Measurements from ENCODE around the gene EHBP1.
A peak's percentile ranks its signal among the peaks of the same experiment; 100 is the strongest.
"Not testable (repeated sequence)": the region's sequence is repeated elsewhere in the genome, so short reads cannot be mapped to it uniquely, and the experiment has no call there.

The EHBP1 gene

DNA sequence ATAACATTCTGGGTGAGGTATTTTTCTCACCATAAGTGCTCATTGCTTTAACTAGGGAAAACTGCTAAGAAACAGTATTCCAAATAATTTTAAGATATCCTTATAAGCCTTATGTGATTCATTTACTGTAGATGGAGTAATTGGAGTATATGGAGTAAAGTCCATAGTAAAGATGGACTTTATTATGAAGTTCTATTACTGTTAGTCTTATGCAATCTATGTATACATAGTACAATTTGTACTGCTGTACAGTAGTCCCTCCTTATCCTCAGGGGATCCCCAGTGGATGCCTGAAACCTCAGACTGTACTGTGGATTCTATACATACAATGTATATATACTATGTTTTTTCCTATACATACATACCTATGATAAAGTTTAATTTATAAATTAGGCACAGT lies 304.0 kb downstream of the EHBP1 start:
- peak in 1 of 2 donors; percentile 28 for DNase-seq (ENCODE audit: low read depth in 2 of 2)
- H3K4me3 ChIP-seq (replicated peaks in 1 of 2; ENCODE audit: low read depth in 2 of 2, low read length in 2 of 2): no peak overlapping the region

GRCh38 chr2:63012541-63012940 lies 307.0 kb downstream of the EHBP1 start:
- no peak for TF ChIP-seq CTCF (IDR thresholded peaks at IDR 0.05; ENCODE audit: low read depth, low read length)
- no peak overlapping the region for H3K4me3 ChIP-seq (replicated peaks in 1 of 2; ENCODE audit: low read depth in 2 of 2, low read length in 2 of 2)
- peak in 1 of 2 donors; percentile 7 for DNase-seq (ENCODE audit: low read depth in 2 of 2)

More for the DNA sequence above, 304.0 kb downstream of the EHBP1 start:
- no peak for TF ChIP-seq CTCF (IDR thresholded peaks at IDR 0.05; ENCODE audit: low read depth, low read length)

GRCh38 chr2:63013438-63013837 lies 307.9 kb downstream of the EHBP1 start:
- no peak for TF ChIP-seq CTCF (IDR thresholded peaks at IDR 0.05; ENCODE audit: low read depth, low read length)
- H3K4me3 ChIP-seq (replicated peaks in 1 of 2; ENCODE audit: low read depth in 2 of 2, low read length in 2 of 2): no peak overlapping the region
- DNase-seq (ENCODE audit: low read depth in 2 of 2): no peak

DNA sequence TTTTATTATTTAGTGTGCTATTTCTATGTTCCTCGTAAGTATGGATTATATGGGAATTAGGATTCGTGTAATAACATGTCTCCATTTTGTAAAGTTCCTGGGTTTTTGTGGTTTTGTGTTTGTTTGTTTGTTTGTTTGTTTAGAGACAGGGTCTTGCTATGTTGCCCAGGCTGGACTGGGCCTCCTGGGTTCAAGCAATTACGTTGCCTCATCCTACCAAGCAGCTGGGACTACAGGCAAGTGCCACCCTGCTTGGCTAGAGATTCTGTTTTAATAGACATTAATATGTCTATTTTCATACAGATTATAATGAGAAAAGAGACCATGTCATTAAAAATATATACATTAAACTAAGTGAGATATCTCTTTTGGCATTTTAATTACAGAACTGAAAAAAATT lies 309.9 kb downstream of the EHBP1 start:
- no peak overlapping the region for H3K4me3 ChIP-seq (replicated peaks in 1 of 2; ENCODE audit: low read depth in 2 of 2, low read length in 2 of 2)
- DNase-seq (ENCODE audit: low read depth in 2 of 2): no peak
- no peak for TF ChIP-seq CTCF (IDR thresholded peaks at IDR 0.05; ENCODE audit: low read depth, low read length)

DNA sequence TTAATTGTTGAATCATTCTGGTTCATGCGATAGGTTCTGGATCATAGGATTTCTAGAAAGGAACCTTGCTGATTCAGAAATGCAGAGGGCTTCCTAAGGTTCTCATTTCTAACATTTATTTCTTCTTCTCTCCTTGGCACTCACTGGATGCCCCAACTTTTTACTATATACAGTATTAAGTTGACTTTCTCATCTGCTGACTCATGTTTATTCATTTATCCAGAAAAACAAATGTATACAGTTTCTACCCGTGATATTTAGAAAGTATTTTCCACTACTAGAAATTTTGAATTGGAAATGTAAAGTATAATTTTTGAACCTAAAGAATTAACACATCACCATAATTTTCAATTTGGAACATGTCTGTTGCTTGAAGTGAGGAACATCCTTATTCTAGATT lies 312.9 kb downstream of the EHBP1 start:
- H3K4me3 ChIP-seq (replicated peaks in 1 of 2; ENCODE audit: low read depth in 2 of 2, low read length in 2 of 2): no peak overlapping the region
- no peak for DNase-seq (ENCODE audit: low read depth in 2 of 2)
- no peak for TF ChIP-seq CTCF (IDR thresholded peaks at IDR 0.05; ENCODE audit: low read depth, low read length)

DNA sequence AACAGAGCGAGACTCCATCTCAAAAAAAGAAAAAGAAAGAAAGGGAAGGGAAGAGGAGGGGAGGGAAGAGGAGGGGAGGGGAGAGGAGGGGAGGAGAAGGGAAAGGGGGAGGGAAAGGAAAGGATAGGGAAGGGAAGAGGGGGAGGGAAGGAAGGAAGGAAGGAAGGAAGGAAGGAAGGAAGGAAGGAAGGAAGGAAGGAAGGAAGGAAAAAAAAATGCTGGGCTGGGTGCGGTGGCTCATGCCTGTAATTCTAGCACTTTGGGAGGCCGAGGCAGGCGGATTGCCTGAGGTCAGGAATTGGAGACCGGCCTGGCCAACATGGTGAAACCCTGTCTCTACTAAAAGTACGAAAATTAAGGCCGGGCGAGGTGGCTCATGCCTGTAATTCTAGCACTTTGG lies 314.2 kb downstream of the EHBP1 start:
- H3K4me3 ChIP-seq (replicated peaks in 1 of 2; ENCODE audit: low read depth in 2 of 2, low read length in 2 of 2); DNase-seq (ENCODE audit: low read depth in 2 of 2): not testable (repeated sequence)

GRCh38 chr2:63023444-63023843 lies 317.9 kb downstream of the EHBP1 start:
- TF ChIP-seq CTCF (IDR thresholded peaks at IDR 0.05; ENCODE audit: low read depth, low read length): peak; percentile 39
- DNase-seq (ENCODE audit: low read depth in 2 of 2): peak; percentile 57 to 69
- H3K4me3 ChIP-seq (replicated peaks in 1 of 2; ENCODE audit: low read depth in 2 of 2, low read length in 2 of 2): no peak overlapping the region

Measured in cardiac fibroblast (primary cell).